ENCODE results near the gene DNAJA4.

DNAJA4 gene

DNA sequence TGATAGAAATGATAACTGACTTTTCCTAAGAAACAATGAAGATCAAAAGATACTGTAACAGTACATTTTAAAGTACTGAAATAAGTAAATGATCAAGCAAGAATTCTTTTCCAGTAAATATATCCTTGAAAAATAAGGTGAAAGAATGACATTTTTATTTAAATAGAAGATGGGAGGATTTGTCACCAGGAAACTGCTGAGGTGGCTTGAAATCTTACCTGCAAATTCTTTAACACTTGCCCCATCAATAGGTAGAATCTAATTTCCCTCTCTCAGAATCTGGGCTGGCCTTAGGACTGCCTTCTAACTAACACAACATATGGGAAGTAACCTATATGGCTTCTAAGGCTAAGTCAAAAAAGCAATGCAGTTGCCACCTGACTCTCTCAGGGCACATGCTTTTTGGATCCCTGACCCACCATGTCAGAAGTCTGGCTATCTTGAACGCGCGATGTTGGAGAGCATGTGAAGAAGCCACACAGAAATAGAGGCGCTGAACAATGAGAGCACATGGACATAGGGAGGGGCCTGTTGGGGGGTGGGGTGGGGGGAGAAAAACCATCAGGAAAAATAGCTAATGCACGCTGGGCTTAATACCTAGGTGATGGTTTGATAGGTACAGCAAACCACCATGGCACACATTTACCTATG, 41.5 kb upstream of the DNAJA4 start:
- Histone ChIP-seq H3K9me2 (replicated peaks; ENCODE audit: low read depth, low read length) (no peaks in the 10 kb centered on the region), H3K79me2 (ENCODE audit: insufficient read depth, low read length) (no peaks in the 10 kb centered on the region), H3K4me2 (ENCODE audit: low read depth, low read length, poor library complexity, severe bottlenecking) (no peak overlapping the region), H4K20me1 (ENCODE audit: insufficient read depth, low read length, poor library complexity, severe bottlenecking) (no peaks in the 10 kb centered on the region), H3K9ac (ENCODE audit: low read depth, low read length, poor library complexity, severe bottlenecking) (no peak overlapping the region), H3F3A (ENCODE audit: low read depth) (no peaks in the 10 kb centered on the region), H3K9me3 (ENCODE audit: insufficient read depth, low read depth, low read length) (no peaks in the 10 kb centered on the region), H3K36me3 (ENCODE audit: insufficient read depth, low read length) (no peaks in the 10 kb centered on the region), H3K27me3 (ENCODE audit: insufficient read depth, low read length, poor library complexity, severe bottlenecking) (no peaks in the 10 kb centered on the region), H3K4me3 (ENCODE audit: low read length, poor library complexity, severe bottlenecking) (no peak overlapping the region), H3K4me1 (ENCODE audit: insufficient read depth, low read length, poor library complexity, severe bottlenecking) (no peaks in the 10 kb centered on the region), H2AFZ (ENCODE audit: low read length) (no peak overlapping the region)
- no peak for TF ChIP-seq EZH2phosphoT487 (IDR thresholded peaks at IDR 0.05; ENCODE audit: borderline replicate concordance)
- TF ChIP-seq, protein P1, sequence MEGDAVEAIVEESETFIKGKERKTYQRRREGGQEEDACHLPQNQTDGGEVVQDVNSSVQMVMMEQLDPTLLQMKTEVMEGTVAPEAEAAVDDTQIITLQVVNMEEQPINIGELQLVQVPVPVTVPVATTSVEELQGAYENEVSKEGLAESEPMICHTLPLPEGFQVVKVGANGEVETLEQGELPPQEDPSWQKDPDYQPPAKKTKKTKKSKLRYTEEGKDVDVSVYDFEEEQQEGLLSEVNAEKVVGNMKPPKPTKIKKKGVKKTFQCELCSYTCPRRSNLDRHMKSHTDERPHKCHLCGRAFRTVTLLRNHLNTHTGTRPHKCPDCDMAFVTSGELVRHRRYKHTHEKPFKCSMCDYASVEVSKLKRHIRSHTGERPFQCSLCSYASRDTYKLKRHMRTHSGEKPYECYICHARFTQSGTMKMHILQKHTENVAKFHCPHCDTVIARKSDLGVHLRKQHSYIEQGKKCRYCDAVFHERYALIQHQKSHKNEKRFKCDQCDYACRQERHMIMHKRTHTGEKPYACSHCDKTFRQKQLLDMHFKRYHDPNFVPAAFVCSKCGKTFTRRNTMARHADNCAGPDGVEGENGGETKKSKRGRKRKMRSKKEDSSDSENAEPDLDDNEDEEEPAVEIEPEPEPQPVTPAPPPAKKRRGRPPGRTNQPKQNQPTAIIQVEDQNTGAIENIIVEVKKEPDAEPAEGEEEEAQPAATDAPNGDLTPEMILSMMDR (conservative IDR thresholded peaks at IDR 0.05; ENCODE audit: low read length) = no peak

DNA sequence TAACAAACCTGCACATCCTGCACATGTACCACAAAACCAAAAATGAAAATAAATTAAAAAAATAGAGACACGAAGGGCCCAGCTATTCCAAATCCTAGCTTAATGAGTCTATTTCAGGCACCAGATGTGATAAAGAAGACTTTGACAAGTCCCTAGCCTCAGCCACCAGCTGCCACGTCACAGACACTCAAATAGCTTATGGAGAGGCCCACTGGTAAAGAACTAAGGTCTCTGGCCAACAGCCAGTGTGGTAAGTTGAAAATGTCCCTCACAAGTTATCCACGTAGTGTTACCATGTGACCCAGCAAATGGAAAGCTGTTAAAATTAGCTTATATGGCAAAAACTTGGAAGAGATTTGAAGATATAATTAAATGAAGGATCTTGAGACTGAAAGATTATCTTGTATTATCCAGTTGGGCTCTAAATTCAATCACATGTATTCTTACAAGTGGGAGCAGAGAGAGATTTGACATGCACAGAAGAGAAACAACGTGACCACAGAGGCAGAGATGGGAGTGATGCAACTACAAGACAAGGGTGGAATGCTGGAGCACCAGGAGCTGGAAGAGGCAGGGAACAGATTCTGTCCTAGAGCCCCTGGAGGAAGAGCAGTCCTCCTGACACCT, 40.9 kb upstream of the DNAJA4 start:
- no peaks in the 10 kb centered on the region for H3F3A ChIP-seq (ENCODE audit: low read depth)
- H3K27me3 ChIP-seq (ENCODE audit: insufficient read depth, low read length, poor library complexity, severe bottlenecking) = no peaks in the 10 kb centered on the region
- H3K36me3 ChIP-seq (ENCODE audit: insufficient read depth, low read length) = no peaks in the 10 kb centered on the region
- H3K9me2 ChIP-seq (replicated peaks; ENCODE audit: low read depth, low read length) = no peaks in the 10 kb centered on the region
- no peaks in the 10 kb centered on the region for H3K79me2 ChIP-seq (ENCODE audit: insufficient read depth, low read length)
- H3K9ac ChIP-seq (ENCODE audit: low read depth, low read length, poor library complexity, severe bottlenecking) = no peak overlapping the region
- no peak overlapping the region for H2AFZ ChIP-seq (ENCODE audit: low read length)
- no peaks in the 10 kb centered on the region for H3K9me3 ChIP-seq (ENCODE audit: insufficient read depth, low read depth, low read length)
- H3K4me1 ChIP-seq (ENCODE audit: insufficient read depth, low read length, poor library complexity, severe bottlenecking) = no peaks in the 10 kb centered on the region
- H3K4me2 ChIP-seq (ENCODE audit: low read depth, low read length, poor library complexity, severe bottlenecking) = no peak overlapping the region
- no peak overlapping the region for H3K4me3 ChIP-seq (ENCODE audit: low read length, poor library complexity, severe bottlenecking)
- H4K20me1 ChIP-seq (ENCODE audit: insufficient read depth, low read length, poor library complexity, severe bottlenecking) = no peaks in the 10 kb centered on the region
- TF ChIP-seq EZH2phosphoT487 (IDR thresholded peaks at IDR 0.05; ENCODE audit: borderline replicate concordance) = no peak
- TF ChIP-seq, protein P1 (conservative IDR thresholded peaks at IDR 0.05; ENCODE audit: low read length) = no peak

DNA sequence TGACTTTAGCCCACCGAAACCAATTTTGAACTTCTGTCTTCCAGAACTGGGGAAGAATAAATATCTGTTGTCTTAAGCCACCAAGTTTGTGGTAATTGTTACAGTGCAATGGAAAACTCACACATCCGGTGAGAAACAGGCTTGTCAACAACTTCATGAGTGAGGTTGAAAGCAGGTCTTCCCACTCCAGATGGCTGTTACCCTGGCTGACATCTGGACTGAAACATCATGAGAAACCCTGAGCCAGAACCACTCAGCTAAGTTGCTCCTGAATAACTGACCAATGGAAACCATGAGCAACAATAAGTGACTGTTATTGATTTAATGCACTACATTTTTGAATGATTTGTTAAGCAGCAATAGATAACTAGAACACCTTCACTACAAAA, 40.3 kb upstream of the DNAJA4 start:
- Histone ChIP-seq H3K4me3 (ENCODE audit: low read length, poor library complexity, severe bottlenecking) (no peak overlapping the region), H3K79me2 (ENCODE audit: insufficient read depth, low read length) (no peaks in the 10 kb centered on the region), H3K9me3 (ENCODE audit: insufficient read depth, low read depth, low read length) (no peaks in the 10 kb centered on the region), H3F3A (ENCODE audit: low read depth) (no peaks in the 10 kb centered on the region), H3K4me1 (ENCODE audit: insufficient read depth, low read length, poor library complexity, severe bottlenecking) (no peaks in the 10 kb centered on the region), H2AFZ (ENCODE audit: low read length) (no peak overlapping the region), H4K20me1 (ENCODE audit: insufficient read depth, low read length, poor library complexity, severe bottlenecking) (no peaks in the 10 kb centered on the region), H3K9me2 (replicated peaks; ENCODE audit: low read depth, low read length) (no peaks in the 10 kb centered on the region), H3K9ac (ENCODE audit: low read depth, low read length, poor library complexity, severe bottlenecking) (no peak overlapping the region), H3K4me2 (ENCODE audit: low read depth, low read length, poor library complexity, severe bottlenecking) (no peak overlapping the region), H3K36me3 (ENCODE audit: insufficient read depth, low read length) (no peaks in the 10 kb centered on the region), H3K27me3 (ENCODE audit: insufficient read depth, low read length, poor library complexity, severe bottlenecking) (no peaks in the 10 kb centered on the region)
- TF ChIP-seq, protein P1 (conservative IDR thresholded peaks at IDR 0.05; ENCODE audit: low read length) = no peak
- no peak for TF ChIP-seq EZH2phosphoT487 (IDR thresholded peaks at IDR 0.05; ENCODE audit: borderline replicate concordance)

Measured in Loucy (cell line).